Calu3 (cell line): ENCODE results near the gene AMBRA1. TPM values are rescaled to one million over a fixed set of nuclear protein-coding genes. Genes with fewer than 3 reads are reported as not detected.

Source experiments
- BruUV-seq: library from RNA; stranded (reverse); fragments of 400-500 nt; replicated peaks from 2 replicates; lab custom pipeline; 2021; lab: Mats Ljungman, UMichigan
- CTCF ChIA-PET: fragments of 300-600 bp; sonication (Branson Sonifier 250); formaldehyde crosslinking; loops from one replicate; lab custom pipeline; 2022; ENCODE audit warnings: antibody characterized with exemption; lab: Charles Lee
- DNase-seq: peaks from one replicate; pipeline ENCODE4 v3.0.0; 2022
- H3K27ac Mint-ChIP-seq: one replicate; pipeline ENCODE4 v1.8.0; 2022; ENCODE audit warnings: mixed read lengths; ENCODE audit not compliant: unreplicated experiment
- H3K27me3 Mint-ChIP-seq: one replicate; pipeline ENCODE4 v1.8.0; 2022; ENCODE audit warnings: mixed read lengths; ENCODE audit not compliant: unreplicated experiment
- H3K36me3 Mint-ChIP-seq: one replicate; pipeline ENCODE4 v1.8.0; 2022; ENCODE audit warnings: mild to moderate bottlenecking, moderate library complexity, mixed read lengths; ENCODE audit not compliant: insufficient read depth, unreplicated experiment
- H3K4me1 Mint-ChIP-seq: one replicate; pipeline ENCODE4 v1.8.0; 2022; ENCODE audit warnings: mild to moderate bottlenecking, low read depth, mixed read lengths; ENCODE audit not compliant: unreplicated experiment
- H3K4me3 Mint-ChIP-seq: one replicate; pipeline ENCODE4 v1.8.0; 2022; ENCODE audit warnings: mild to moderate bottlenecking, low read depth, moderate library complexity, mixed read lengths; ENCODE audit not compliant: unreplicated experiment
- H3K9me3 Mint-ChIP-seq: one replicate; pipeline ENCODE4 v1.8.0; 2022; ENCODE audit warnings: low read depth, mixed read lengths; ENCODE audit not compliant: unreplicated experiment
- CTCF ChIP-seq: fragments of 200-600 bp; IDR thresholded peaks from one replicate; pipeline ENCODE4 v1.8.0; 2022; ENCODE audit warnings: antibody characterized with exemption; ENCODE audit not compliant: unreplicated experiment
- intact Hi-C: fragments of 100-400 bp; cut with micrococcal nuclease; formaldehyde crosslinking; loops from one replicate; pipeline ENCODE4 v1.10.0; 2022; ENCODE audit not compliant: unreplicated experiment
- total RNA-seq: library from RNA; stranded (reverse); gene quantifications from 2 replicates; pipeline ENCODE4 v1.2.3, GENCODE V29; 2022

AMBRA1 gene
- total RNA-seq, 1 experiment from 2014 or later: 35.0 TPM

GRCh38 chr11:46505741-46506482, 87.9 kb downstream of the AMBRA1 start:
- no peaks in the 10 kb centered on the region for H3K9me3 Mint-ChIP-seq
- no peak overlapping the region for H3K27ac Mint-ChIP-seq
- no TSS peak for BruUV-seq
- H3K4me3 Mint-ChIP-seq: no peak overlapping the region
- TF ChIP-seq CTCF: no peak
- DNase-seq: no peak
- CTCF ChIA-PET: no interaction called here
- H3K36me3 Mint-ChIP-seq: peaks cover 21% of the 10 kb centered on the region
- H3K27me3 Mint-ChIP-seq: no peaks in the 10 kb centered on the region
- H3K4me1 Mint-ChIP-seq: no peaks in the 10 kb centered on the region
- intact Hi-C loops: no loop called here

- no peak for TF ChIP-seq CTCF
- intact Hi-C loops: no loop called here
- no peak overlapping the region for H3K4me3 Mint-ChIP-seq
- H3K36me3 Mint-ChIP-seq: peaks cover 21% of the 10 kb centered on the region
- no TSS peak for BruUV-seq
- CTCF ChIA-PET: no interaction called here
- no peaks in the 10 kb centered on the region for H3K9me3 Mint-ChIP-seq
- H3K4me1 Mint-ChIP-seq: no peaks in the 10 kb centered on the region
- H3K27ac Mint-ChIP-seq: no peak overlapping the region
- no peaks in the 10 kb centered on the region for H3K27me3 Mint-ChIP-seq
- no peak for DNase-seq
Measured at GRCh38 chr11:46504817-46505613, 88.8 kb downstream of the AMBRA1 start.

GRCh38 chr11:46499821-46500220, 94.0 kb downstream of the AMBRA1 start:
- Mint-ChIP-seq H3K9me3 (no peaks in the 10 kb centered on the region), H3K27me3 (no peaks in the 10 kb centered on the region), H3K4me3 (no peak overlapping the region), H3K27ac (no peak overlapping the region), H3K36me3 (no peaks in the 10 kb centered on the region), H3K4me1 (no peaks in the 10 kb centered on the region)
- no peak for DNase-seq
- intact Hi-C loops: no loop called here
- CTCF ChIA-PET: no interaction called here
- BruUV-seq: no TSS peak
- TF ChIP-seq CTCF: no peak

GRCh38 chr11:46498968-46499367, 94.9 kb downstream of the AMBRA1 start:
- Mint-ChIP-seq H3K27me3 (no peaks in the 10 kb centered on the region), H3K4me1 (no peaks in the 10 kb centered on the region), H3K36me3 (no peaks in the 10 kb centered on the region), H3K27ac (no peak overlapping the region), H3K4me3 (no peak overlapping the region), H3K9me3 (no peaks in the 10 kb centered on the region)
- intact Hi-C loops: no loop called here
- CTCF ChIA-PET: no interaction called here
- DNase-seq: no peak
- TF ChIP-seq CTCF: no peak
- no TSS peak for BruUV-seq
